NCI-H187 treated with DMSO at 0.1 percent for 48 hours (cell line): ENCODE measurements around the gene ST6GALNAC4.

Source experiments
- DNase-seq: peaks from one replicate; lab custom pipeline; 2025; lab: John Stamatoyannopoulos, UW

Gene ST6GALNAC4

GRCh38 chr9:127912296-127912695 is 4.5 kb downstream of the ST6GALNAC4 start:
- DNase-seq: no peak

GRCh38 chr9:127910613-127911205 is 6.1 kb downstream of the ST6GALNAC4 start:
- DNase-seq: no peak

DNA sequence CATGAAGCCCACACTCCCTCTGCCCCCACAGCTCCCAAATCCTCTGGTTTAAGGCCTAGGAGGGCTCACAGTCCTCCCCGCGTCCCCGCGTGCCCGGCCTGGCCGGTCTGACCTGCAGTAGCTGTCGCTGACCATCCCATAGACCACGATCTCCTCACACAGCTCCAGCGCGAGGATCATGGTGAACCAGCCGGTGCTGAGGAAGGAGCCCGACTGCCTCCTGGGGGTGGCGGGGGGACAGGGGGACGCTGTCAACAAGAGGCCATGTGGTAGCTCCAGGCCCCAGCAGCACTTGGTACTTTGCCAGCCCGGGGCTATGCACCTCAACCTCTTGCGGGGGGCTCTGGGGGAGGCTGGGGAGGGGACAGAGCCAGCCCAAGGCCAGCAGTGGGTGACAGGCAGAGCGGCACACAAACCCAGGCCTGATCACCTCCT is 7.0 kb downstream of the ST6GALNAC4 start:
- DNase-seq: no peak

DNA sequence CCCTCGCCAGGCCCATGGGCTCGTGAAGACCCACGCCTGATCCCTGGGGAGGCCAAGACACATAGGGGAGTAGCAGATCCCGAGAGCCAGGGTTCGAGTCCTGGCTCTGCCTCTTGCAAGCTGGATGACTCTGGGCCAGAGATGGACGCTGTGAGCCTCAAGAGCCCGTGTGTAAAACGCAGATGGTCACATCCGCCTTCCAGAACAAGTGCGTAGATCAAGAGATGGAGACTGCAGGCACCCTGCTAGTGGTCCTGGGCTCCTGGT is 8.2 kb downstream of the ST6GALNAC4 start:
- DNase-seq: no peak

DNA sequence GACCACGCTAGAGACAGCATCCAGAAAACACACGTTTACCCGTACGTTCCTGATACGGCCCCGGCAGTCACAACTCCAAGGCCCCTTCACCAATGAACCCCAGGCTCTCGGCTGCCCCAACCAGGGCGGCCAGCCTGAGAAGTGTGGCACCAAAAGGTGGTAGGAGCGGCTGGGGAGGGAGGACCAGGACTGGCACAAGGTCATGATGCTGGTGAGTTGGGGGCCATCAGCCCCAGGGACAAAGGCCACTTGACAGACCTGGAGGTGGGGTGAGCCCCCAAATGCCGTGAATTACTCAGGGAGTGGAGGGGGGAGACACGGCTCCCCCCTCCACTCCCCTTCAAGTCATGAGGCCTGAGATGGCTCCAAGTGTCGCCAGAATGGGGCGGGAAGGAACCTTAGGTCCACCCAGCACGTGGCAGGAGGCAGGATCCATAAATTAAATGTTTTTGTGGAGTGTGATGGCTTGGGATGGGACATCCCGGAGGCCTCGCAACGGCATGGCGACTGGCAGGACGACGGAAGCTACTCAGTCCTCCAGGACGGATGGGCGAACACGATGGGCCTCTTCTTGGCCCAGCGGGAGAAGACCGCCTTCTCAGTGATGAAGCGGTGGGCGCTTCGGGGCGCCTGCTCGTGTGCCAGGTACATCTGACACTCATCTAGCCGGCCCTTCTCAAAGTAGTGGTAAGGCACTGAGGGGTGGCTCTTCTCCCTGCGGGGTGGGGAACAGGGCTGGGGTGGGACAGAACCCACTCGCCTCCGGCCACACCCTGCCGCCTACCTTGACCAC is 8.8 kb downstream of the ST6GALNAC4 start:
- no peak for DNase-seq

DNA sequence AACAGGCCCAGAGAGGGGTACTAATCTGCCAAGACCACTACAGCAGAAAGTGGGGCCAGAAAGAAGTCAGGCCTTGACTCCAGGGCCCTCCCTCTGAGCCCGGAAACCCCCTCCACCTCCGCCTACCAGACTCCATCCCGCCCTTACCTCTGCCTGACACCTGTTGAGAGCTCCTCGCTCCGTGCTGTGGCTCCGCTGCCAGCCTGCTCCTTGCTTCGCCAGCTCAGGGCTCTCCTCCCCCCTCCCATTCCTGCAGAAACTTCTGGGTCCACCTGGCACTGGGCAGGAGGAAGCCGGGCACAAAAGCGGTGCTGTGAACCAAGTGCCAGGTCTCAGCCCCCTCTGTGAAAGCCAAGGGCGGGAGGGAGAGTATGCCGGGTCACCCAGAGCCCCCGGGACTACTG is 11.1 kb downstream of the ST6GALNAC4 start:
- no peak for DNase-seq

GRCh38 chr9:127905004-127905728 is 11.7 kb downstream of the ST6GALNAC4 start:
- DNase-seq: no peak

- no peak for DNase-seq
These were observed 12.3 kb downstream of the ST6GALNAC4 start for GRCh38 chr9:127904561-127905003.

GRCh38 chr9:127903557-127904475 is 13.0 kb downstream of the ST6GALNAC4 start:
- no peak for DNase-seq

DNA sequence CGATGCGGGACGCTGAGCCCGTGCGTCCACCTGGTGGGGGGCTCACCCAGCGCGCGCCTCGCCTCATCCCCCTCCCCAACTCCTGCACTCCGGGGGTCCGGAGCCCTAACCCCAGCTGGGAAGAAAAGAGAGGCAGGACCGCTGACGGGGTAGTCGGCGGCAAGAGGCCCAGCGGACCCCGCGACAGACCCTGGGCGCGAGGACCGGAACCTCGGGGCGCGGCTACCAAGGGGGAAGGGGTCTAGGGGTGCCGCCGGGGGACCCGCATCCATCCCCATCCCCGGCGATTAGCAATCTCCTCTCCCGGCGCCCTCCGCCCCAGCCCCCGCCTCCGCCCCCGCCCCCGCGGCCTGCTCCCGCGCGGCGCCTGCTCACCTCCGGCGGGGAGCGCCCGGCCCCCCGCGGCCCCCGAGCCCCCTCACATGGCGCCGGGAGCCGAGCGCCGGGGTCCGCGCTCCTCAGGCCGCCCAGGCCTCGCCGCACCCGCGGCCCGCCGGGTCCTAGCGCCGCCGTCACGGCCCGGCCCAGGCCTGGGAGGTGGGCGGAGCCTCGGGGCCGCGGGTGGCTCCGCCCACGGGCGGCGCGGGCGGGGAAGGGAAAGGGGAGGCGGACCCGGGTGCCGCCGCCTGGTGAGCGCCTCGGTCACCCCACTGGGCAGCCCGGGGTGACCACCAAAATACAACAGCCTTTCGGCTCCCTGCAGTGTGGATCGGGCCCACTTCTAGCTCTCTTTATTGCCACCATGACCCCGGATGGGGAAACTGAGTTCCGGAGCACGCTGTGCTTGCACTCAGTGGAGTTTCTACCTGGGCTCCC is 17.5 kb downstream of the ST6GALNAC4 start, which contains the start of gene ST6GALNAC6:
ST6GALNAC6 (minus strand) TSS at position 476 of the 816 bp plus-strand sequence. CDS start 1,622 bp downstream, outside the sequence.
- DNase-seq: no peak

- no peak for DNase-seq
These were observed 18.3 kb downstream of the ST6GALNAC4 start for GRCh38 chr9:127898433-127899127.

DNA sequence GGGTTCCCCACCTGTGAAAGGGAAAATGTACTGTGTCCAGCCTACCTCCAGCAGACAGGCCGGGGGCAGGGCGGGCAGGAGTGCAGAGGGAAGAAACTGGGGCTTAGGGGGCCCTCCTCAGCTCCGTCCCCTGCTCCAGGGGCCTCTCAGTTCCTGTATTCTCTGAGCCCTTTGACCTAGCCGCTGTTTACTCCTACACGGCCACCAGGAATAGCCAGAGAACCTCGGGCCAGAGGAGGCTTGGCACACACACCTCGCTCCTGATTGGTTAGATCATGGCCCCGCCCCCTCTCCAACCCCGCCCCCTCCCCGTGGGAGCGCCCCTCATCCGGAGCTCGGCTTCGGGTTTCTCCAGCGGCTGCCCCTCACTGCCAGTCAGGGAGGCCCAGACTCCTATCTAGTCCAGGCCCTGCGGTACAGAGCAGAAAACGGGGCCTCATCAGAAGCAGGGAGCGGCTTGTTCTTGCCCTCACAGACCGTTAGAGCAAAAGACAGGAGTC is 19.6 kb downstream of the ST6GALNAC4 start:
- DNase-seq: no peak

- DNase-seq: no peak
These were observed 20.2 kb downstream of the ST6GALNAC4 start for GRCh38 chr9:127896395-127897192.

- DNase-seq: no peak
These were observed 21.0 kb downstream of the ST6GALNAC4 start for GRCh38 chr9:127895811-127896210.

DNA sequence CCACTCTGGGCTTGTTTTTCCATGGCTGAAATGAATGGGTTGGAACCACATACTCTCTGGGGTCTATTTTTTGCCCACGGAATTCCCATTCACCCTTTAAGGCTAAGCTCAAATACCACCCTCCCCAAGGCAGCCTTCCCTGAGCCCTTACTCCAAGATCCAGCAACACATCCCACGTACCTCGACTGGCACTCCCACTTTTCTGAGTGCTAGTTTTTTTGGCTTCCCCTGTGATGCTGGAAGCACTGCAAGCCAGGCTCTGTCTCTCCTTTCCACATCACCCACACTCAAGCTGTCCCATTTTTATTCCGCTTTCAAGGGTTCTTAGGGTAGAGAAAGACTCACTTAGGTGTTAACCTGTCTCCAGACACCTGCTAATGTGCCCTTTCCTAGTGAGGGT is 23.4 kb downstream of the ST6GALNAC4 start:
- DNase-seq: no peak

DNA sequence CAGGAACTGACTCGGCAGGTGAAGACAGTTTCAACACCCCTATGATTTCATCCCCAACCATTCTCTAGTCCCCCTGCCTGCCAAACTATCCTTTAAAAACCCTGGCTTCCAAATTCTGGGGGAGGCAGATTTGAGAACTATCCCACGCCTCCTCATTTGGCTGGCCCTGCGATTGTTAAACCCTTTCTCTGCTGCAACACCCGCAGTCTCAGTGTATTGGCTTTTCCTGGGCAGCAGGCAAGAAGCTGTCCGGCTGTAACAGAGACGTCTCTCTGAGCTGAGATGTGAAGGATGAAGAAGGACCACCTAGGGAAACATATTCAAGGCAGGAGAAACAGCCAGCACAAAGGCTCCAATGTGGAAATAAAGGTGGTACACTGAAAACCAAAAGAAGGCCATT is 24.0 kb downstream of the ST6GALNAC4 start:
- no peak for DNase-seq

GRCh38 chr9:127890053-127890452 is 26.8 kb downstream of the ST6GALNAC4 start:
- no peak for DNase-seq

GRCh38 chr9:127887792-127888191 is 29.0 kb downstream of the ST6GALNAC4 start:
- DNase-seq: no peak

- DNase-seq: no peak
These were observed 30.4 kb downstream of the ST6GALNAC4 start for GRCh38 chr9:127886401-127886972.
